ENCODE measurements around the gene TMEM178B. TPM values are rescaled to one million over a fixed set of nuclear protein-coding genes. Genes with fewer than 3 reads are reported as not detected.
"Not testable (repeated sequence)": the region's sequence is repeated elsewhere in the genome, so short reads cannot be mapped to it uniquely, and the experiment has no call there.

The TMEM178B gene
- total RNA-seq, 3 donors from 2014 or later (not counting 1 experiment from before 2014, with no cell fraction given), result not detected

- H3K36me3 Mint-ChIP-seq, result no peaks in the 10 kb centered on the region
- Histone ChIP-seq H3K9me3 (ENCODE audit: control insufficient read depth, insufficient read depth, low read length) (peaks cover 5% of the 10 kb centered on the region), H3K27me3 (ENCODE audit: control insufficient read depth, insufficient read depth, low read length) (no peaks in the 10 kb centered on the region), H3K4me1 (ENCODE audit: control insufficient read depth, insufficient read depth, low read length) (peaks cover 14% of the 10 kb centered on the region), H3K36me3 (ENCODE audit: control insufficient read depth, insufficient read depth, low read length) (no peaks in the 10 kb centered on the region), H3K27ac (ENCODE audit: low read length) (no peak overlapping the region), H3K4me3 (ENCODE audit: low read length) (no peak overlapping the region)
- H3K4me1 Mint-ChIP-seq, result peaks cover 17 to 18% of the 10 kb centered on the region in 2 donors
- no peak for TF ChIP-seq CTCF (IDR thresholded peaks at IDR 0.05)
- ATAC-seq (no peak), DNase-seq (no peak)
- H3K27ac Mint-ChIP-seq, result no peak overlapping the region
- no peak overlapping the region for H3K4me3 Mint-ChIP-seq
- no peaks in the 10 kb centered on the region for H3K9me3 Mint-ChIP-seq
- intact Hi-C loops (cut with micrococcal nuclease), result no loop called here
- 96% methylated on average over 4 of the region's 4 CpGs for WGBS (ENCODE audit: insufficient coverage)
- peaks cover 0 to 4% of the 10 kb centered on the region in 2 donors for H3K27me3 Mint-ChIP-seq (ENCODE audit: low read depth in 2 of 2)
These were observed 18.7 kb upstream of the TMEM178B start for GRCh38 chr7:141055146-141055545.

GRCh38 chr7:141057788-141058187 lies 16.1 kb upstream of the TMEM178B start:
- TF ChIP-seq CTCF (IDR thresholded peaks at IDR 0.05), result no peak
- H3K27ac ChIP-seq (ENCODE audit: low read length), result no peak overlapping the region
- no peak overlapping the region for H3K4me3 ChIP-seq (ENCODE audit: low read length)
- Mint-ChIP-seq H3K27me3 (ENCODE audit: low read depth in 2 of 2) (peaks cover 0 to 7% of the 10 kb centered on the region in 2 donors), H3K9me3 (no peaks in the 10 kb centered on the region), H3K4me3 (no peak overlapping the region), H3K4me1 (peaks cover 13 to 15% of the 10 kb centered on the region in 2 donors), H3K36me3 (no peaks in the 10 kb centered on the region), H3K27ac (no peak overlapping the region)
- intact Hi-C loops (cut with micrococcal nuclease), result no loop called here
- no peaks in the 10 kb centered on the region for H3K36me3 ChIP-seq (ENCODE audit: control insufficient read depth, insufficient read depth, low read length)
- H3K27me3 ChIP-seq (ENCODE audit: control insufficient read depth, insufficient read depth, low read length), result no peaks in the 10 kb centered on the region
- DNase-seq (no peak), ATAC-seq (no peak)
- 90% methylated on average over 3 of the region's 3 CpGs for WGBS (ENCODE audit: insufficient coverage)
- peaks cover 9% of the 10 kb centered on the region for H3K4me1 ChIP-seq (ENCODE audit: control insufficient read depth, insufficient read depth, low read length)
- peaks cover 5% of the 10 kb centered on the region for H3K9me3 ChIP-seq (ENCODE audit: control insufficient read depth, insufficient read depth, low read length)

- H3K9me3 Mint-ChIP-seq; H3K36me3 ChIP-seq (ENCODE audit: control insufficient read depth, insufficient read depth, low read length); H3K9me3 ChIP-seq (ENCODE audit: control insufficient read depth, insufficient read depth, low read length); H3K27ac ChIP-seq (ENCODE audit: low read length); H3K36me3 Mint-ChIP-seq; H3K27ac Mint-ChIP-seq; intact Hi-C loops (cut with micrococcal nuclease); ATAC-seq; H3K4me3 Mint-ChIP-seq; DNase-seq; H3K4me3 ChIP-seq (ENCODE audit: low read length): not testable (repeated sequence)
- WGBS (ENCODE audit: insufficient coverage), result 88% methylated on average over 6 of the region's 16 CpGs
- Histone ChIP-seq H3K27me3 (ENCODE audit: control insufficient read depth, insufficient read depth, low read length) (peaks cover 18% of the 10 kb centered on the region), H3K4me1 (ENCODE audit: control insufficient read depth, insufficient read depth, low read length) (peaks cover 18% of the 10 kb centered on the region)
- H3K4me1 Mint-ChIP-seq, result peaks cover 16 to 24% of the 10 kb centered on the region in 2 donors
- H3K27me3 Mint-ChIP-seq (ENCODE audit: low read depth in 2 of 2), result peaks cover 39 to 40% of the 10 kb centered on the region in 2 donors
These were observed 6.0 kb upstream of the TMEM178B start for GRCh38 chr7:141067856-141068255.

GRCh38 chr7:141071260-141071854 lies 2.5 kb upstream of the TMEM178B start:
- H3K4me1 Mint-ChIP-seq, result peaks cover 20 to 25% of the 10 kb centered on the region in 2 donors
- Histone ChIP-seq H3K9me3 (ENCODE audit: control insufficient read depth, insufficient read depth, low read length) (no peaks in the 10 kb centered on the region), H3K4me3 (ENCODE audit: low read length) (no peak overlapping the region), H3K27ac (ENCODE audit: low read length) (no peak overlapping the region), H3K27me3 (ENCODE audit: control insufficient read depth, insufficient read depth, low read length) (peaks cover 35% of the 10 kb centered on the region), H3K36me3 (ENCODE audit: control insufficient read depth, insufficient read depth, low read length) (no peaks in the 10 kb centered on the region), H3K4me1 (ENCODE audit: control insufficient read depth, insufficient read depth, low read length) (peaks cover 32% of the 10 kb centered on the region)
- TF ChIP-seq CTCF (IDR thresholded peaks at IDR 0.05), result no peak
- DNase-seq, result peak in 1 of 2 donors; percentile 62
- H3K36me3 Mint-ChIP-seq, result no peaks in the 10 kb centered on the region
- H3K9me3 Mint-ChIP-seq, result no peaks in the 10 kb centered on the region
- peak overlapping the region; percentile 82 for H3K4me3 Mint-ChIP-seq
- no peak overlapping the region for H3K27ac Mint-ChIP-seq
- intact Hi-C loops (cut with micrococcal nuclease), result no loop called here
- no peak for ATAC-seq
- WGBS (ENCODE audit: insufficient coverage), result 4% methylated on average over 30 of the region's 30 CpGs
- peaks cover 42 to 43% of the 10 kb centered on the region in 2 donors for H3K27me3 Mint-ChIP-seq (ENCODE audit: low read depth in 2 of 2)

All from natural killer cell (primary cell).